Glomerular visceral epithelial cell (primary cell): Measurements from ENCODE around the gene PDLIM7.

Experiments used
- DNase-seq: peaks from one replicate; pipeline ENCODE4 v3.0.0-alpha.2; 2016; ENCODE audit errors: extremely low spot score

The PDLIM7 gene

DNA sequence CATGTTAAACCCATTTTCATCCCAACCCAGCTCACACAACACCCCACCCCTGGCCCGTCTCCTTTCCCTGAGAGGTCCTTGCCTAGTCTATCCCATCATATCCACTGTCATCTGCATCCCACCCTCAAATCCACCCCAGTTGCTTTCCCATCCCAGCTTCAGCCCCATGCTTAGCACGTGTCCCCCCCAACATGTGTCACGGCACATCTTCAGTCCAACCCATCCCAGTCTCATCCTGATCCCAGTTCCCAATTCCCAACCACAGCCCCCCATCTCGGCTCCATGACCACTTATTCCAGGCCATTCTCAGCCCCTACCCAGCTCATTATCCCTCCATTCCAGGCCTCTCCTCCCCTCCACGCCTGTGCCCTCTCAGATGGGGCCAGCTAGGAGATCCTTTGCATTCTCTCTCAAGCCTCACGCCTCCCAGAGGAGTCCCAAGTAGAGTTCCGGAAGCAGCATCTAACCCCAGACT, 23.4 kb downstream of the PDLIM7 start:
- DNase-seq: no peak

DNA sequence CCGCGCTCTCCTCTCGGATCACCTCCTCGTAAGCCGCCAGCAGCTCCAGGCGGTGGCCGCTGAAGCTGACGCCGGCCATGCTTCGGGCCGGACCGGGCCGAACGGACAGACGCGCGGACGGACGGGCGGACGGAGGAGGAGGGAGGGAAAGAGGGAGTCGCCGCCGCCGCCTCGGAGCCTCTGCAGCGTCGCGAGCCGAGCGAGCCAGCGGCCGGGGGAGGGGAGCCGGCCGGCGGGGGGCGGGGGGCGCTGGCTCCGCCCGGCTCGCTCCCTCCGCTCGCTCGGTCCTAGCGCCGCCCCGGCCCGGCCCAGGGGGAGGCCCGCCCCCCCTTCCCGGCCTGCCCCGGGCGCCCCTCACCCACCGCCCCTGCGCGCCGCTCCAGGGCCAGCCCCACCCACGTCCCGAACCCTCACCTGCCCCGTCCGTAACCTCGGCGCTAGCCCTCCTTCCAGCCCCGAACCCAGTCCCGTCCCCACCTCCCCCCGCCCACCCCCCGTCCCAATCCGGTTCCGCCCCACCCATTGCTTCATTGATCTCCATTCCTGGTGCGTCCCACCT, 23.9 kb downstream of the PDLIM7 start, which contains the start of gene DBN1:
Gene DBN1, minus strand, starts transcription at position 192 of the 559 bp plus-strand sequence. Its CDS starts 113 bp downstream, at position 79.
- peak; percentile 81 for DNase-seq

DNA sequence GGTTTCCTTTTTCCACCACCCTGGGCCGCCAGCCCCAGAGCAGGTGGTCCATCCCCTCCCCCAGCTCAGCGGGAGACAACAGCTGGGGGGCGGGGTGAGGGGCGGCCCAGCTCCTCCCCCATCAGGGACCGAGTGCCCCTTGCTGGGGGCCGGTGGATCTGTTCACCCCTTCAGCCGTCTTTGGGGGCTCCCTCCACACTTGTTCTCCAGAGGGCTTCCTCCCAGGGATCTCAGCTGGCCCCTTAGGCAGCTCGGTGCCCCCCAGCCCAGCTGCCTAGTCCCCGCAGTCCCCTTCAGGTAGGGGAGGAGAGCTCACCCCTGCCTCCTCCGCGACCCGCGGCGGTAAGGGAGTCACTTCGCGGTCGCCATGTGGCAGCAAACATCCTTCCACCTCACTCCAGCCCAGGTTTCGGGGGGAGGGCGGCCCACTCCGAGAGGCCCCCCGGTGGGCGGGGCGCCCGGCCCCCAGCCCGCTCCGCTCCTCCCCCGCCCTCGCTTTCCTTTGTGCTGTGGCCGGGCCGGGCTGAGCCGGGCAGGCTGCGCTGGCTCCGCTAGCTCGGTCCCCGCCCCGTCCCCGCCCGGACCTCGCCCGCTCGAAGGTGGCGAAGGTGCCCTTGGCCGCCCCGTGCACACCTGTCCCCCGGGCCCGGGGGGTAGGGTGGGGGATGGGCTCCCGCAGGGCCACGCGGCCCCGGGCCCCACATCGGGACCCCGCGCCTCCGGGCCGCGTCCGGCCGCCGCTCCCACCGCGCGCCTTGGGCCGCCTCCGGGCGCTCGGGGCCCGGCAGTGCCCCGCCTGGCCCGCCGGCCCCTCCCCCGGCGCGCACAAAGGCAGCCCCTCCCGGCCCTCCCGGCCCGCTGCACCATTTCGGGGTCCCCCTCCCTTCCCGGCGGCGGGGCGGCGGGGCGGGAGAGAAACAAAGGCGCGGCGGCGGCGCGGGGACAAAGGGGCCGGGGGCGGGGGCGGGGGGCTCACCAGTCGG, 24.7 kb downstream of the PDLIM7 start:
- DNase-seq: peak; percentile 68

DNA sequence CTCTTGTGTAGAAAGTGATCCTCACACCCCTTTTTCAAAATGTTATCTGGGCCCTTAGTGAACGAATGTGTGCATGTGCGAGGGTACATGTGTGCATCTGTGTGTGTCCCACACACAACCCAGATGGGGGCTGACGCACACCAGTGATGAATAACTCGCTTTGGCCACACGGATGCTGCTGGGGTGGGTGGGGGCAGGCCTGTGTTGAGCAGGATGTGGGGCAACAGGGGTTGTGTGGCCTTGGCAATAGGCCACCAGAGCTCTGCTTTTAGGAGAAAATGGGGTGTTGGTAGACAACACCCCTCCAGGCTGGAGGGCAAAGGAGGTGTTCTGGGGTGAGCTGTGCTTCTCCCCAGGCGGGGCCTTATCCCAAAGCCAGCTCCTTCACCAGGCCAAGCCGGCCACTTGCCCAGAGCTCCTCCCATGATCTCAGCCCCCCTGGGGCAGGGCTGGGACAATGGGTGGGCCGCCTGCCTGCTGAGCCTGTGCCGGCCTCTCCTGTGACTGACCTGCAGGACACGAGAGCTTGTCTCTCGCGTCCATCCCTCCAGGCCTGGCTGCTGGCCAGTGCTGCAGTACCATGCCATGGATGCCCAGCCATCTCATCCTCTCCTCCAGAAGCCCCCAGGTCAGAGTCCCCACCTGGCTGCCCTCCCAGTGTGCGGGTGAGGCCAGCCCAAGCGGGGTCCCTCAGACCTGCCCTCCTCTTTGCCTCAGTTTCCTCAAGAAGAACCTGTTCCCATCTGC, 25.6 kb downstream of the PDLIM7 start:
- DNase-seq: no peak

DNA sequence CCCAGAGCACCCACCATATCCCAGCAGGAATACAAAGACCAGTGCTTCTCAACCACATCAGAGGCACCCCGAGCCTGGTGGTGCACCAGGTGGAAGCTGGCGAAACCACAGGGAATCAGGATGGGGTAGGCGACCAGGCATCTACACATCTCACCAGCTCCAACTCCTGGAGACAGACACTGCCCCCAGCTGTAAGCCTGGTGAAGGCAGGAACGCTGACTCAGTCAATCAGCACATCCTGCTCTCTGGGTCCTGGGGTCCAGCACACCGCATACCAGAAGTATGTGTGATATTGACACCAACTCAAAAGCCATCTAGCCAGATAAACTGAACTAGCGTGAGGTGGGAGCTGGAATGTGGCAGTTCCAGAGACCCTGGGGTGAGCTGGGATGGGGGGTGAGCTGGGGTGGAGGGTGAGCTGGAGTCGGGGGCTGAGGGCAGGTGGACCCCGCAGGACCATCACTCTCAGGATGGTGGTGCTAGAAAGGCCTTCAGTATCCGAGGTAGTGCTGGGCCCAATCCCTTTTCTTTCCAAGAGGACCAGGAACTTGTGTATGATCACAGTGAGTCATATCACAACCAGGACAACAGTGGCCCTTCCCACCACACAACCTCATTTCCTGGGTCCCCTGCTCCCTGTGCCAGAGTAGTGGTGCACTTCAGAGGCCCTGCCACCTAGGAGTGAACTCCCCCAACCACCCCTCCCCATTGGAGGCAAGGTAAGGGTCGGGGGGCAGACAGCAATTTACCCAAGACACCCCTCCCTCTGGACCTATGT, 26.5 kb downstream of the PDLIM7 start:
- DNase-seq: no peak

DNA sequence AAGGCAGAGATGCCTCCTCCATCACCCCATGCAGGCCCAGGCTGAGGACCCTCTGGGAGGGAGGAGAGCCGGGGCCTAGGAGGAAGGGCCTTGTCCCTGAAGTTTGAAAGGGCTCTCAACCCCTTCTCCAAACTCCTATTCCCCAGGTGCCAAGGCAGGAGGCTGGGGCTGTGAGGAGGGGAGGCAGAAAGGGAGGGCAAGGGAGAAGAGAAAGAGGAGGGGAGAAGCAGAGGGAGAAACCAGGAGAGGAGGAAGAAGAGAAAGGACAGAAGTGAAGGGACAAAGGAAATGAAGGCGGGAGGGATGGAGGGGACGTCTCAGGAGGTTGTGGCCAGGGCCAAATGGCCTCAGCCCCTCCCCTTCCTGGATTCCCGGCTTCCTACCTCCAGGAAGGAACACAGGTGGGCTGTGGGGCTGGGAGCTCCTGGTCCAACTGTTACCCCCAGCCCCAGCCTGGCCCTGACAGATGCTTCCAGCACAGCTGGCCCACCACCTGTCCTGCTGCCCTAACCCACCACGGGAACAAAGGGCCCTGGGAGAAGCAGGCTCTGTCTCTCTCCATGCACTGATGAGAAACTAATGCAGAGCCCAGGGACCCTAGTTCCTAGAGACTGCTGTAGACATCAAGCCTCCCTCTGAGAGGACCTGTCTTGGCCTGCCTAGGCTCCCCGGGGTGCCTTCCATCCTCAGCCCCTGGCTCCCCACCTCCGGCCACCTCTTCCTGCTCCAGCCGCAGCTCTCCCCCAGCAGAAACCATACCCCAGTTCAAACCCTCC, 27.5 kb downstream of the PDLIM7 start:
- DNase-seq: no peak

DNA sequence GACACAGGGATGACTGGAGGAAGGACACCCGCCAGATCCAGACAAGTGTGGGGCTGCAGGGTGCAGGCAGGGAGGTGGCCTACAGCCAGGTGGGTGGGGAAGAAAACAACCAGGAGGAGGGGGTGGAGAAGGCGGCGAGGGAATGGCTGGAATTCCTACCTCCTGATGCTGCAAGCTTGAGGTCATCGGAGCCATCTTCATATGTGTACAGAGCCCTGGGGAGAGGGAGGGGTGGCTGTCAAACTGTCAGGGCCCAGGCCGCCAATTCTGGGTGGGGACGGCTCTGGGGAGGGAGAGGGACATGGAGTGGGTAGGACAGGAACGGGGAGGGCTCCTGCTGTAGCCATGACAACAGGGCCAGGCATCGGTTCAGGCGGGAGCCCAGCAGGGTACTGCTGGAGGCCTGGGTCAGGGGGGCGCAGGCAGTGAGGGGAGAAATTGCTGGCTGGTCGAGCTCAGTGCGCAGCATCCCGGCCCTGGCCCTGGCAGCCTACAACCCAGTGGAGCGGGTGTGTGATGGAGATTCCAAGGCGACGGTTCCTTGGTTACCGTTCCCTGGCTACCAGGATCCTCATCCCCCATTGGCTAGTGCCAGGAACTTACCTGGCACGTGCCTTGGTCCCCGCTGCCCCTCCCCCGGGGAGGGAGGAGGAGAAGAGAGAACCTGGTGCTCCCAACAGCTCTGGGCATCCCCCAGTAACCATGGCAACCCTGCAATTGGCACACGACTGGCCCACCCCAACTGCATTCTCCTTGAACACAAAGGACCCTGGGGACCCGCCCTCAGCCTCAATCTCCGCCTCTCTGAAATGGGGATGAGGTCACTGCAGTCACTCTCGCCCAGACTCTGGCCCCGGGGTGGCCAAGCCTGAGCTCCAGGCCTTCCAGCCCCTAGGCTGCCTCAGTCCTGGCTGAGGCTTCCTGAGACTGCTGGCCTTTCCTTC, 28.4 kb downstream of the PDLIM7 start:
- DNase-seq: no peak

DNA sequence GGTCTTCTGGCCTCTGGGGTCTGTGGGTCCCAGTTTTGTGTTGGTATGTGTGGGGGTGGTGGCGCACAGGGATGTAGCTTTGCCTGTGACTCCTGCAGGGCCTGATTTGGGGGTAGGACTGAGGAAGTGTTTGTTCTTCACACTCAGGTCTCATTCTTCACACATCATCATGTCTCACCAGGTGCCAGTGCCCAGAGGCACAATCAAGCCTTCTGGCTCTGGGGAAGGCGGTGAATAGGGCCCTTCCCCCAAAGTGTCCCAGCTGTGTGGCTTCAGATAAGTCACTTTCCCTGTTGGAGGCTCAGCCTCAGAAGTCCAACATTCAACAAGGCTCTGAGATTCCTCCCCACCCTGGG, 29.1 kb downstream of the PDLIM7 start:
- DNase-seq: no peak

DNA sequence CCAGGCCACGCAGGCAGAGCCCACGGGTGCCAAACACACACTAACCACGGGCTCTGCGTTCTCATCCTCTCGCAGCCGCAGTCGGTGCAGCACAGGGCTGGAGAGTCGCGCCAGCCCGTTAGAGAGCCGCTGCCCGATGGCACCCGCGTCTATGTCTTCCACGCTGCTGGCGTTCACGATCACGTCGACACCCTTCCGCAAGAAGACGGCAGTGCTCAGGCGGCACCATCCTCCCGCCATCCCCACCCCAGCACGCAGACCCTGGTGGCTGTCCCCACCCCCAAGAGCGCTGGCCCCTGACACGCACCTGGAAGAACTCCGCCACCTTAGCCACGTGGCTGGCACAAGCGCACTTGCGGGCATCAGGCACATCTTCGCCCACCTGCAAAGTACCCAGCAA, 30.0 kb downstream of the PDLIM7 start:
- DNase-seq: no peak

DNA sequence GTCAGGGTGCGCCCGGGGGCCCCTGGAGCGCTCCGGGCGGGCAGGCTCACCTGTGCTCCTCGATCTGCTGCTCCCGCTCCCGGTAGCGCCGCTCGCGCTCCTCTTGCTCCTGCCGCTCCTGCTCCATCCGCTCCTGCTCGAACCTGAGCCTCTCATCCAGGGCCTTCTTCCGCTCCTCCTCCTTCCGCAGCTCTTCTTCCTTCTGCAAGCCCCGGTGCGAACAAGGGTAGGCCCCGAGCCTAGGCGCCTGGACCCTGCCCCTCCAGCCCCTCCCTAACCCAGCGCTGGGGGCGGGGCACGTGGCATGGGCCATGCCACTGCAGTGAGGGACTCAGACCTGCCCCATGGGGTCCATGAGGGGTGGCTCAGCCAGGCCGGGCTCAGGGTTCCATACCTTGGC, 30.5 kb downstream of the PDLIM7 start:
- DNase-seq: no peak

DNA sequence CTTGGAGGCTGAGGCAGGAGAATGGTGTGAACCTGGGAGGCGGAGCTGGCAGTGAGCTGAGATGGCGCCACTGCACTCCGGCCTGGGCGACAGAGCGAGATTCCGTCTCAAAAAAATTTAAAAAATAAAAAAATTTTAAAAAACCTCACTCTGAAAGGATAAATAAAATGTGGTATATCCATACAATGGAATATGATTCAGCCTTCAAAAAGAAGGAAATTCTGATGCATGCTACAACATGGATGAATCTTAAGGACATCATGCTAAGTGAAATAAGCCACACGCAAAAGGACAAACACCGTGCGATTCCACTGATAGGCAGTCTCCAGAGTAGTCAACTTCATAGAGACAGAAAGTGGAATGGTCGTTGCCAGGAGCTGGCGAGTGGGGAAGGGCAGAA, 32.4 kb downstream of the PDLIM7 start:
- DNase-seq: no peak

DNA sequence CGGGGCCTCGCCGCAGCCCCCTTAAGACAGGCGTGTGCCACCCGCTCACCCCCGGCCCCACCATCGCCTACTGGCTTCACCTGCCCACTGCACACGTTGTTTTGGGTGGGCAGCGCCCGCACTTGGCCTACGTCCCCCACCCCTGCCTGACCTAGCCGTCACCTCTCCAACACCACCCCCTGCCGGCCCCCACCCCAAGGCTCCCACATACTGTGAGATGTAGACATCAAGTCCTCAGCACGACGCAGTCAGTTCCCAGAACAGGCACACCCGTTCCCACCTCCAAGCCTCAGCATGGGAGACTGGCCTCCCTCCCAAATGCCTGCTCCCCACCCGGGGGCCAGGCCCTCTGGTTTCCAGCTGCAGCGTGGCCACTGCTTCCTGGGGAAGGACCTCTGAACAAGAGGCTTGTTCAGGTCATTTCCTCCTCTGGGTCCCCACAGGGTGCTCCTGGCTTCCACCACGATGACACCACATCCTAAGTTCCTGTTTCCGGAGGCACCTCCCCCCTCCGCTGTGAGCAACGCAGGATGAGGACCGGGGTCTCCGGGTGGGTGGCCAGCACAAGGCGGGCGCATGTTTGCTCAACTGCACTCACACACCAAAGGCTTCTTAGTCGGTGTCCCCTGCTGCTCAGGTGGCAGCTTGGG, 35.3 kb downstream of the PDLIM7 start:
- no peak for DNase-seq

DNA sequence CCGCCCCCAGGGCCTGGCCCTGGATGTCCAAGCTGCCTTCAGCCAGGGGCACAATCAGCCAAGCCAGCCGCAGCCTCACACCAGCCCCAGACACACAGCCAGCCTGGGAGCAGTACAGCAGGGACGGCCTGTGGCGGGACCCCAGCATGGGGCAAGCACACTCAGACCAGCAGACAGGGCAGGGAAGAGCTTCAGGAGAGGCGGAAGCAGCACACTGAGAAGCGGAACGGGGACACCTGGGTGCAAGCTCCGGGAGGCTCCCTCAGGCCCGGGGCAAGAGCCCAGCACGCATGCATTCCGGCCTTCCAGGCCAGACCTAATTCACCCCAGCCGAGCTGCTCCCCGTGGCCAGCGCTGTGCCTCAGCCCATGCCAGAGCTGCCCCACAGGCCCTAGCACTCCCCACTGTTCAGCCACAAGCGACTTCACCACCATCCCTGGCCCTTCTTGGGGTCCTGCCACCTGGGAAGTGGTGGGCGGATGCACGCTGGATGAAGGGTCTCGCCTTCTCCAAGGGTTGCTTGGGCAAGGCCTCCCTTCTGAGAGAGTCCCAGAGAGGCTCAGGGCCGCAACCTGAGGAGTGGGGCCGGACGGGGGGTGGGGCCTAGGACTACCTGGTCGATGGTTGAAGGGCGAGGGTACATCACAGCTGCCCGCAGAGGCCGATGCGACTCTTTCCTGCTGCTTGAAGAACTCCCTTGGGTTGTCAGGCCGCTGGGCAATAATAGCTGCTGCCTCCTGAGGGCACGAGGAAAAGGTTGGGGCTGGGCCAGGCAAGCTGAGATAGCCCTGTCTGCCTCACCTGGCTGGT, 37.4 kb downstream of the PDLIM7 start:
- DNase-seq: no peak

DNA sequence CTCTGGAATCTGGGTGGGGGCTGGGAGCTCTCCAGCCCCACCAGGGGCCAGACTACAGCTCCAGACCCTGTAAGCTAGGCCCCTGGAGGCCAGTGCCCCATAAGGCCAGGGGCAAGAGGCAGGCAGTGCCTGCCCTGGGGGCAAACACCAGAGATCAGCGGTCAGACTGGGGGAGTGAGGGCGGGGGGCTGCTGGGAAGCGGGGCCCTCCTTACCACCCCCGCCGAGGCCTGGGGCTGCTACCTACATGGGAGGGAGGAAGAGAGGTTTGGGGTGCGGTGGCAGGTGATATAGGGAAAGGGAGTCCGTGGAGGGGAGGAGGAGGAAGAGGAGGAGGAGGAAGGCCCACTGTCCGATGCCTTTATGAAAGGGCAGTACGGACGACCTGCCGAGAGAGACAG, 38.0 kb downstream of the PDLIM7 start:
- DNase-seq: no peak

DNA sequence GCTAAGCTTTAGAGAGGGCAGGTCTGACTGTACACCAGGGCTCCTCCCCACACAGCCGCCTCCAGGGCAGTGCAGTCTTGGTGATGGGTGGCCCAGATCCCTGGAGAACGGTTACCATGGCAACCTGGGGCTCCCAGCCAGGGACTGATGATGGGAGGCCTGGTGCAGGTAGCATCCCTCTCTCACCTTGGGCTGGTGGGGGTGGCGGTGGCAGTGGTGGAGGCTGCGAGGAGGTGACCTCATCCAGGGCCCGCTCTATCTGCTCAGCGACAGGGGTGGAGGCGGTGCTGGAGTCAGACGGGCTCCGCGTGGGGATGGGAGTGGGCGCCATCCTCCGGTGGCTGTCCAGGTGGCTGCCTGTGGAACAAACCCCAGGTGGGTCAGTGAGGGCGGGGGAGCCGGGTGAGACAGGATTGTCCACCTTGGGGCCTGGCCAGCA, 38.5 kb downstream of the PDLIM7 start:
- DNase-seq: peak; percentile 55

DNA sequence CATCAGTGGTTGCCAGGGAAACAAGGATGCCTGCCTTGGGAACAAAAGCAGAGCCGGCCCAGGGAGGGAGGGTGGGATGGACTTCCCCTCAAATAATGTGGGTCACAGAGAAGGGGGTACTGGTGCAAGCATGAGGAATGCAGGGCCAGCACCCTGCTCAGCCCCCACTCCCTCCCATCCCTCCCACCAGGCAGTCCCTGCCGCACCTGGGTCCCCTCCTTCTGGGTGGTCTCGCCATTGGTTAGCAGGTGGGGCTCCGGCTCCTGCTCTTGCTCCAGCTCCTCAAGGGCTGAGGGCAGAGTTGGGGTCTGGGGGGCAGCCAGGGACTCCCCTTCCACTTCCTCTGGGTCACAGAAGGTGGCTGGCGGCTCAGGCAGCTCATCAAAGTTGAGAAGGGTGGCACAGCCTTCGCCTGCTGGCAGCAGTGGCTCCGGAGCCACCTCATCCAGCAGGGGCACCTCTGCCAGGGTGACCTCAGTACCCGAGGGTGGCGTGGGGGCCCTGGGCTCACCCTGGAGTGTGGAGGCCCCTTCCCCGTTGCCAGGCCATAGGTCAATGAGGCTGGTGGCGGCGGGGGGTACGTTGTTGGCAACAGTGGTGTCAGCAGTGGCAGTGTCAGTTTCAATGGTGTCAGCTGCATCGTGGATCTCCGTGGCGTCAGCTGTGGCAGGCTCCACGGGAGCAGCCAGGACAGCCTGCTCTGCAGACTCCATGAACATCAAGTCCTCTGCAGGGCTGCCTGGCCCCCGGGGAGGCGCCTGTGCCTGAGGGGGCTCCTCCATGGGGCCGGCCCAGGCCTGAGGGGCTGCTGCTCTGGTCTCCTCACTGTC, 39.3 kb downstream of the PDLIM7 start:
- no peak for DNase-seq
